Measurements from ENCODE around the gene ZNF208.
"Not testable (repeated sequence)": the region's sequence is repeated elsewhere in the genome, so short reads cannot be mapped to it uniquely, and the experiment has no call there.

Gene ZNF208

GRCh38 chr19:22010437-22011143 lies at the start of gene ZNF208:
TSS of gene ZNF208 (minus strand) at chr19:22010943. CDS start at chr19:22010794, 149 bp downstream.
- DNase-seq (ENCODE audit: low spot score in 2 of 2); H3K36me3 ChIP-seq (replicated peaks); in situ Hi-C loops (cut with MboI; ENCODE audit: low sequenced_read_pairs); H3K4me3 ChIP-seq; H3K4me1 ChIP-seq; H3K9me3 ChIP-seq; H3K27me3 ChIP-seq (ENCODE audit: low read depth): not testable (repeated sequence)

GRCh38 chr19:22052644-22053013 lies 41.9 kb upstream of the ZNF208 start:
- Histone ChIP-seq H3K27me3 (ENCODE audit: low read depth) (no peaks in the 10 kb centered on the region), H3K4me3 (no peak overlapping the region), H3K36me3 (replicated peaks) (no peaks in the 10 kb centered on the region), H3K9me3 (no peaks in the 10 kb centered on the region), H3K4me1 (no peaks in the 10 kb centered on the region)
- no peak for DNase-seq (ENCODE audit: low spot score in 2 of 2)
- in situ Hi-C loops (cut with MboI; ENCODE audit: low sequenced_read_pairs), result no loop called here

- DNase-seq (ENCODE audit: low spot score in 2 of 2); H3K36me3 ChIP-seq (replicated peaks); H3K4me1 ChIP-seq; in situ Hi-C loops (cut with MboI; ENCODE audit: low sequenced_read_pairs); H3K9me3 ChIP-seq; H3K27me3 ChIP-seq (ENCODE audit: low read depth); H3K4me3 ChIP-seq: not testable (repeated sequence)
Observed at GRCh38 chr19:22041151-22041550, 30.4 kb upstream of the ZNF208 start.

- H3K4me3 ChIP-seq, result no peak overlapping the region
- no peaks in the 10 kb centered on the region for H3K36me3 ChIP-seq (replicated peaks)
- DNase-seq (ENCODE audit: low spot score in 2 of 2), result no peak
- H3K9me3 ChIP-seq, result peaks cover 3% of the 10 kb centered on the region; the same call in 1 of the 2 replicates
- H3K27me3 ChIP-seq (ENCODE audit: low read depth), result no peaks in the 10 kb centered on the region
- H3K4me1 ChIP-seq, result no peaks in the 10 kb centered on the region
- in situ Hi-C loops (cut with MboI; ENCODE audit: low sequenced_read_pairs), result no loop called here
Observed at GRCh38 chr19:22030680-22031079, 19.9 kb upstream of the ZNF208 start.

GRCh38 chr19:22026687-22027086 lies 15.9 kb upstream of the ZNF208 start:
- Histone ChIP-seq H3K36me3 (replicated peaks) (no peaks in the 10 kb centered on the region), H3K4me1 (no peaks in the 10 kb centered on the region), H3K27me3 (ENCODE audit: low read depth) (no peaks in the 10 kb centered on the region), H3K4me3 (no peak overlapping the region), H3K9me3 (peaks cover 2% of the 10 kb centered on the region; the same call in 1 of the 2 replicates)
- in situ Hi-C loops (cut with MboI; ENCODE audit: low sequenced_read_pairs), result no loop called here
- DNase-seq (ENCODE audit: low spot score in 2 of 2), result no peak

GRCh38 chr19:22025539-22025938 lies 14.8 kb upstream of the ZNF208 start:
- in situ Hi-C loops (cut with MboI; ENCODE audit: low sequenced_read_pairs); H3K36me3 ChIP-seq (replicated peaks); DNase-seq (ENCODE audit: low spot score in 2 of 2); H3K4me3 ChIP-seq; H3K4me1 ChIP-seq; H3K27me3 ChIP-seq (ENCODE audit: low read depth); H3K9me3 ChIP-seq: not testable (repeated sequence)

- no peak for DNase-seq (ENCODE audit: low spot score in 2 of 2)
- no peaks in the 10 kb centered on the region for H3K27me3 ChIP-seq (ENCODE audit: low read depth)
- in situ Hi-C loops (cut with MboI; ENCODE audit: low sequenced_read_pairs), result no loop called here
- no peaks in the 10 kb centered on the region for H3K4me1 ChIP-seq
- no peaks in the 10 kb centered on the region for H3K36me3 ChIP-seq (replicated peaks)
- no peak overlapping the region for H3K4me3 ChIP-seq
- no peaks in the 10 kb centered on the region for H3K9me3 ChIP-seq
Observed at GRCh38 chr19:21970466-21970865, 40.3 kb downstream of the ZNF208 start.

GRCh38 chr19:21947775-21948174 lies 63.0 kb downstream of the ZNF208 start:
- Histone ChIP-seq H3K27me3 (ENCODE audit: low read depth) (no peaks in the 10 kb centered on the region), H3K9me3 (no peaks in the 10 kb centered on the region), H3K4me1 (no peaks in the 10 kb centered on the region), H3K4me3 (no peak overlapping the region), H3K36me3 (replicated peaks) (no peaks in the 10 kb centered on the region)
- in situ Hi-C loops (cut with MboI; ENCODE audit: low sequenced_read_pairs), result no loop called here
- DNase-seq (ENCODE audit: low spot score in 2 of 2), result no peak

GRCh38 chr19:21940684-21941083 lies 70.1 kb downstream of the ZNF208 start:
- DNase-seq (ENCODE audit: low spot score in 2 of 2), result no peak
- Histone ChIP-seq H3K36me3 (replicated peaks) (no peaks in the 10 kb centered on the region), H3K27me3 (ENCODE audit: low read depth) (no peaks in the 10 kb centered on the region), H3K4me1 (no peaks in the 10 kb centered on the region), H3K9me3 (no peaks in the 10 kb centered on the region), H3K4me3 (no peak overlapping the region)
- in situ Hi-C loops (cut with MboI; ENCODE audit: low sequenced_read_pairs), result no loop called here

- Histone ChIP-seq H3K9me3 (no peaks in the 10 kb centered on the region), H3K27me3 (ENCODE audit: low read depth) (no peaks in the 10 kb centered on the region), H3K36me3 (replicated peaks) (no peaks in the 10 kb centered on the region), H3K4me3 (no peak overlapping the region), H3K4me1 (no peaks in the 10 kb centered on the region)
- no peak for DNase-seq (ENCODE audit: low spot score in 2 of 2)
- in situ Hi-C loops (cut with MboI; ENCODE audit: low sequenced_read_pairs), result no loop called here
Observed at GRCh38 chr19:21934593-21934992, 76.2 kb downstream of the ZNF208 start.

GRCh38 chr19:21934131-21934530 lies 76.6 kb downstream of the ZNF208 start:
- H3K4me3 ChIP-seq, result no peak overlapping the region
- no peaks in the 10 kb centered on the region for H3K4me1 ChIP-seq
- DNase-seq (ENCODE audit: low spot score in 2 of 2), result no peak
- no peaks in the 10 kb centered on the region for H3K9me3 ChIP-seq
- H3K36me3 ChIP-seq (replicated peaks), result no peaks in the 10 kb centered on the region
- in situ Hi-C loops (cut with MboI; ENCODE audit: low sequenced_read_pairs), result no loop called here
- no peaks in the 10 kb centered on the region for H3K27me3 ChIP-seq (ENCODE audit: low read depth)

- H3K4me1 ChIP-seq, result no peaks in the 10 kb centered on the region
- H3K4me3 ChIP-seq, result no peak overlapping the region
- in situ Hi-C loops (cut with MboI; ENCODE audit: low sequenced_read_pairs), result no loop called here
- H3K36me3 ChIP-seq (replicated peaks), result no peaks in the 10 kb centered on the region
- no peak for DNase-seq (ENCODE audit: low spot score in 2 of 2)
- H3K27me3 ChIP-seq (ENCODE audit: low read depth), result no peaks in the 10 kb centered on the region
- H3K9me3 ChIP-seq, result no peaks in the 10 kb centered on the region; the same call in 1 of the 2 replicates
Observed at GRCh38 chr19:21922276-21922675, 88.5 kb downstream of the ZNF208 start.

- DNase-seq (ENCODE audit: low spot score in 2 of 2), result no peak
- H3K27me3 ChIP-seq (ENCODE audit: low read depth), result no peaks in the 10 kb centered on the region
- no peak overlapping the region for H3K4me3 ChIP-seq
- H3K36me3 ChIP-seq (replicated peaks), result no peaks in the 10 kb centered on the region
- in situ Hi-C loops (cut with MboI; ENCODE audit: low sequenced_read_pairs), result no loop called here
- H3K4me1 ChIP-seq, result no peaks in the 10 kb centered on the region
- no peaks in the 10 kb centered on the region; the same call in 1 of the 2 replicates for H3K9me3 ChIP-seq
Observed at GRCh38 chr19:21921691-21922180, 89.0 kb downstream of the ZNF208 start.

GRCh38 chr19:21915411-21915810 lies 95.3 kb downstream of the ZNF208 start:
- in situ Hi-C loops (cut with MboI; ENCODE audit: low sequenced_read_pairs), result no loop called here
- no peaks in the 10 kb centered on the region; the same call in 1 of the 2 replicates for H3K9me3 ChIP-seq
- no peak for DNase-seq (ENCODE audit: low spot score in 2 of 2)

GRCh38 chr19:21912654-21913053 lies 98.1 kb downstream of the ZNF208 start:
- no peaks in the 10 kb centered on the region for H3K4me1 ChIP-seq
- no peaks in the 10 kb centered on the region for H3K27me3 ChIP-seq (ENCODE audit: low read depth)
- no peaks in the 10 kb centered on the region for H3K36me3 ChIP-seq (replicated peaks)
- H3K9me3 ChIP-seq, result no peaks in the 10 kb centered on the region
- H3K4me3 ChIP-seq, result no peak overlapping the region
- in situ Hi-C loops (cut with MboI; ENCODE audit: low sequenced_read_pairs), result no loop called here
- DNase-seq (ENCODE audit: low spot score in 2 of 2), result no peak

More at GRCh38 chr19:21915411-21915810, 95.3 kb downstream of the ZNF208 start:
- Histone ChIP-seq H3K4me1 (no peaks in the 10 kb centered on the region), H3K36me3 (replicated peaks) (no peaks in the 10 kb centered on the region), H3K27me3 (ENCODE audit: low read depth) (no peaks in the 10 kb centered on the region), H3K4me3 (no peak overlapping the region)
